ENCODE measurements around the gene PRKCB.
"Not testable (repeated sequence)": the region's sequence is repeated elsewhere in the genome, so short reads cannot be mapped to it uniquely, and the experiment has no call there.

The PRKCB gene

DNA sequence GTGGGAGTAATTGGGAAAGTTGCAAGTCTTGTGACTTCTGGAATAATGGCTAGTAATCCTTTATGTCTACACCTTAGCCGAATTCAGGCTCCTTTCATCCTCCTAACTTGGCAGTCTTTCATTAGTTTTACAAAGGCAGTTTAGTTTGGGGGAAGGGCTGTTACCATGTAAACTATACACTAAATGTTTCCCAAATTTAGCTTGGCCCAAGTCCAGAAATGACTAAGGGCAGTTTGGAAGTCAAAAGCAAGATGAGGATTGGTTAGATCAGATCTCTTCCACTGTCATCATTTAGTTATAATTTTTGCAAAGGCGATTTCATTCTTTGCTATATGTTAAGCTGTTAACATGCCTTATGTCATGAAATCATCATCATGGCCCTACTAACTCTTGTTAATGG, 304.9 kb downstream of the PRKCB start:
- DNase-seq, result no peak

DNA sequence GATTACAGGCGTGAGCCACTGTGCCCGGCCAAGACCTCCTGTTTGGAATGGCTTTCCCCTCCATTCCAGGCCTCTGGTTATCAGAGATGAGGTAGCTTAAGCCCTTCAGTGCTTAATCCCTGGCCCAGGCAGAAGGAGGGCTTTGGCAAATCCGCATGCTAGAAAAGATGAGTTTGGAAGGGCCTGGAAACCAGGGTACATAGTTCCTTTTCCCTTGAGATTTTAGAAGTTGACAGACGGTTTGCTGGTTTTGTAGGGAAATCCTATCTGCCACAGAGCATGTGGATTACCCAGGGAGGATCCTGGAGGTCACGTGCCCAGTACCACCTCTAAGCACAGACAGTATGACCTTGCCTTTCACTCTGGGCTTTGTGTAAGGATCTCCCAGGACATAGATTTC, 305.7 kb downstream of the PRKCB start:
- no peak for DNase-seq

DNA sequence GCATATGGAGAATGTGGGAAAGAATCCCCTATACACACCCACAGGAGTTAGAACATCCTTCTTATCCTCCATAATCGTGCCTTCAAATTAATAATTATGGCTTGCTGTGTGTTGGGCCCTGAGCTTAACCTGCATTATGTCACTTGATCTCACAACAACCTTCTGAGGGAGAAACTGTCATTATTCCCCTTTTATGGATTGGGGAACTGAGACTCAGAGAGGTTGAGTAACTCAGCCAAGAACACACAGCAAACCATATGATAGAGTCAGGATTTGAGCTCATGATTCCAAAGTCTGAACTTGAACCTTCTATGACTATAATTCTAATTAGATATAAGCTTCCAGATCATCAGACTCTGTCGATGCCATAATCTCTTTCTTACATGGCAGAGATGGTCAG, 306.1 kb downstream of the PRKCB start:
- no peak for DNase-seq

DNA sequence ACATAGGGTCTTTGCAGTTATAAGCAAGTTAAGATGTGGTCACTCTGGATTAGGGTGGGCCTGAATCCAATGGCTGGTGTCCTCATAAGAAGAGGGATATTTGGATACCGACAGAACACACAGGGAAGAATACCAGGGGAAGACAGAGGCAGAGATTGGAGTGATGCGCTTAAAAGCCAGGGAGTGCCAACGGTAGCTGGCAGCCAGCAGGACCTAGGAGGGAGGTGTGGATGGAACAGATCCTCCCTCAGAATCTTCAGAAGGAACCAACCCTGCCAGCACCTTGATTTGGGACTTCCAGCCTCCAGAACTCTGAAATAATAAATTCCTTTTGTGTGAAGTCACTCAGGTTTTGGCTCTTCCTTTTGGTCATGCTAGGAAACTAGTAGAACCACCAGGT, 310.1 kb downstream of the PRKCB start:
- DNase-seq, result no peak

DNA sequence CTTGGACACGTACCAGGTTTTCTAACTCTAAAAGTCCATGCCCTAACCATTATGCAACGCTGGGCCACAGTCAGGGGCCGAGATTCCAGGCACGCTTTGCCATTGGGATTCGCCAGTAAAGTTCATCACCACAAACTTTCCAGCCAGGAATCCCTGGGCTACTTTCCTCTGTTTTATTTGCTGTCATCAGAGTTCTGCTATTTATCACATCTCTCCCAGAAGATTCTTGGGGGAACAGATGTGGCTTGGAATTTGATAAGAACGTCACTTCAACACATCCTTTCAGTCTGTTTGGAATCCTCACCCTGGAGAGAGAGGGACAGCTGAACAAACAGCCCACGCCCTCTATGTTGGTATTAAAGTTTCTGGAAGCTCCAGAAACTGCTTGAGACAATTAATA, 310.7 kb downstream of the PRKCB start:
- no peak for DNase-seq

DNA sequence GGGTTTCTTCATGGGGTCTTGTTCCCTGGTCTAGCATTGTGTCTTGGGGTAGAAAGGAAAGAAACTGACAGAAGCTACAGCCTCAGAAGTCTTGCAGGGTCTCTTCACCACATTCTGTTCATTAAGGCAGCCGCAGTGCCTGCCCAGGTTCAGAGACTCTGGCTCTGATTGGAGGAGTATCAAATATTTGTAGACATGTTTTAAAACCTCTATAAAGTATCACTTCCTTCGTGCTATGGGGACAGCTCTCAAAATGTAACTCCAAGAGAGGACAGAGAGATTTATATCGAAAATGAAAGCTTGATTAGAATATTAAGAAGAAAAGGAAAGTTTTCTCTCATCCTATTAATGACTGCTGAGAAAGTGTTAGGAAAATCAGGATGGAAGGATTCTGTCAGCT, 313.3 kb downstream of the PRKCB start:
- no peak for DNase-seq

DNA sequence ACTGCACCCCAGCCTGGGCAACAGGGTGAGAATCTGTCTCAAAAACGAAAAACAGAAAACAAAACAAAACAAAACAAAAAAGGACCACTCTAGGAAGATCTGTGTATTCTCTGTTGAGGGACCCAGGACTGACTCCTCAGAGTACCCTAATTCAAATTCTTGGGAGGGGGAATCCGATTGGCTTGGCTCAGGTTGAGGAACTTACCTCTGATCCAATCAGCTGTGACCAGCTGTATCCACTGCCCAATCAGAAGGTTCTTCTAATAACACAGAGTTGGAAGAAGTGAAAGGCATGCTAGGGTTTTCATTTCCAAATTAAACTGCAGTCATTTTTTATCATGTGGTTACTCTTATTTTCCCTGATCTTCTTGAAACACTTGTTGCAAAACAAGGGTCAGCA, 314.5 kb downstream of the PRKCB start:
- DNase-seq, result no peak

DNA sequence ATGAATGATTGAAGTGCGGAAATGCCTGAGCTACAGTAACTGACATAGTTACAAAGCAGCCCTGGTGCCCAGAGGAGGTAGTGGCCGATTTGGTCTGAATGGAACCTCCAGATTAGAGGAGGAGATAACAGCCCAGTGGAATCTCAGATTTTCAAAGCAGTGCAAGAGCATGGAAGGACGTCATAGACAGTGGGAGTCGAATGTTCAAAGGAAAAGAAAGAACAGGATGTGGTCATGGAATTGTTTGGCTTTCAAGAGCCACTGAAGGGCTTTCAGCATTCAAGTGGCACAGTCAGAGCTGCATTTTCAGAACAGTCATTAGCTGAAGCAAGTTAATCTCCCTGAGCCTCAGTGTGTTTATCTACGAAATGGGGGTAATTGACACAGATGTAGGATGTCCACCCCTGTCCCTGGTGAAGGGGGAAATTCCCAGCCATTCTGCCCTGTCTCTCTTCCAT, 315.7 kb downstream of the PRKCB start:
- DNase-seq, result no peak

DNA sequence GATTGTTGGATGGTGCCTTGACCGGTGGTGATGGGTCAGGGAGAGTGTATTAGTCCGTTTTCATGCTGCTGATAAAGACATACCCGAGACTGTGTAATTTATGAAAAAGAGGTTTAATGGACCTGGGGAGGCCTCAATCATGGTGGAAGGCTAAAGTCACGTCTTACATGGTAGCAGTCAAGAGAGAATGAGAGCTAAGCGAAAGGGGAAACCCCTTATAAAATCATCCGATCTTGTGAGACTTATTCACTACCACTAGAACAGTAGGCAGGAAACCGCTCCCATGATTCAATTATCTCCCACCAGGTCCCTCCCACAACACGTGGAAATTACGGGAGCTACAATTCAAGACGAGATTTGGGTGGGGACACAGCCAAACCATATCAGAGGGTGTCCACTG, 316.3 kb downstream of the PRKCB start:
- DNase-seq, result not testable (repeated sequence)

DNA sequence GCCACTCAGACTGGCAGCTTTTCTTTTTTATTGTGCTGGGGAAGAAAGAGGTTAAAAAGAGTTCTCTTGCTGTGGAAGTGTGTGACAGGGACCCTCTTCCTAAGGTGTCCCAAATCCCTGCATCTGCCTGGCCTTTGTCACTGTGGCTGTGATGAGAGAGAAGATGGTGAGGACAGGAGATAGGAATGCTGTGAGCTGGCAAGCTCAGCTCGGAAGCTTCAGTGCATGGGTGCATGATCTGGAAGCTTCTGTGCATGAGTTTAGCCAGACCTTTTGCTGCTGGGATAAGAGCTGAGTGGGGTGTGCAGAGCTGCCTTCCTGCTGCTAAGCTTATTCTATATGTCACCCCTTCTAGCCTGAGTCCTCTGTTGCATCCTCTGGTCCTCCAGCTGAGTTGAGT, 317.0 kb downstream of the PRKCB start:
- no peak for DNase-seq

DNA sequence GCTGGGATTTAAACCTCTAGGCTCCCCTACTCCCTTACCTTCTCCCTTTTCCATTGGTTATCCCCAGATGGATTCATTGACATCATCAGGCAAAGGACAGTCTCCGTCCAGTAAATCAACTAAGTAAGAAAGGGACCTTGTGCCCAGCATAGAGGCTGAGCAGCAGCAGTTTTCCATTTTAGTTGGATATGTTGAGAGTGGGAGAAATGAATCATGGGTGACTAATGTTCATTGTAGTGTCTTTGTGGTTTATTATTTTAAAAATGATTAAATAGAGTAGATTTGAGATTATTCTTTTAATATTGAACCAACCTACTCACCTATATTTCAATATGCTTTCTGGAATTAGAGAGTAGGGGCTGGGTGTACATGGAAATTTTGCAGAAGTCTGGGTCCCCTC, 321.0 kb downstream of the PRKCB start:
- DNase-seq, result no peak

DNA sequence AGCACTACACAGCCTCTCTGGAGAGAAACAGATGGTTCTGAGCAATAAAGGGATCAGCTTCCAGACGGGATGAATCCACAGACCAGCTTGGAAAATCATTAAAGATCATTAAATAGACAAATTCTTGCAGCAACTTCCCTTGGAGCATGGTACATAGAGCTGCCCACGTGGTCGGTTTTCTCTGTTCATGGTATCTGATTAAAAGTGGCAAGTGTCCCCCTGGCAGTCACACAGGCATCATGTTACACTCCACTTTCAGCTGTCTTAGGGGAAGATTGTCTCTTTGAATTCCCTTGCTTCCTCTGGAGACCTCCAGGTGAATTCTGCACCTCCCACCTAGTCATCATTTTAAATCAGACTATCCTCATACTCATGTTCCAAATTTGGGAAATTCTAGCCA, 328.2 kb downstream of the PRKCB start:
- DNase-seq, result no peak

DNA sequence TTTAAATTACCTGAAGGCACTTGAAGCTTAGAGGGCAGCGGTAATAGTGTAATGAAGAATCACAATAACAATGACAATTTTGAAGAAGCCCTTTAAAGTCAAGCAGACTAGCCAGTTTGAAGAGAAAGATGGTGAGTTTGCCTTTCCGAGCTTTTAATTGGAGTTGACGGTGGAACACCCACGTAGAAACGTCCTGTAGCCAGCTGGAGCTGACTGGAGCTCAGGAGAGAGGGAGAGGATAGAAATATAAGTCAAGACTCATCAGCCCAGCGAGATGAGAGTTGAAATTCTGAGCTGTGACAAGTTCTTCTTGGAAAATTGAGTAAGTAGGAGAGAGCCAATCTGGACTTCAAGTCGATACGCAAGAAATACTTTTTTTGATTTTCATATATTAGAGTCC, 328.6 kb downstream of the PRKCB start:
- no peak for DNase-seq

DNA sequence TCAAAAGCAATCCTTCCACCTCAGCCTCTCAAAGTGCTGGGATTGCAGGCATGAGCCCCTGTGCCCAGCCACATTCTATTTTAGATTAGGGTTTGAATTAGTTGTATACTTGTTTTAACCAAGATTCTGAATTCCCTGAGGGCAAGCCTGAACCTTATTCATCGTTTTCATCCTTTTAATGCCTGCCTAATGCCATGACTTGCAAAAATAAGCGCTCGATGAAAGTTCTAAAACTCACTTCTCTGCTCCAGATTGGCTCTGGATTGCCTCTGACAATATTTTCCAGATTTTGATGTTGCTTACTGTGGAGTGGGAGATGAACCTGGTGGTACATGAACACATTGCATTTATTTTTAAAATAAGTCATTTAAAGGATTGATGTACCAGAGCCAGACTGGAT, 329.5 kb downstream of the PRKCB start:
- no peak for DNase-seq

DNA sequence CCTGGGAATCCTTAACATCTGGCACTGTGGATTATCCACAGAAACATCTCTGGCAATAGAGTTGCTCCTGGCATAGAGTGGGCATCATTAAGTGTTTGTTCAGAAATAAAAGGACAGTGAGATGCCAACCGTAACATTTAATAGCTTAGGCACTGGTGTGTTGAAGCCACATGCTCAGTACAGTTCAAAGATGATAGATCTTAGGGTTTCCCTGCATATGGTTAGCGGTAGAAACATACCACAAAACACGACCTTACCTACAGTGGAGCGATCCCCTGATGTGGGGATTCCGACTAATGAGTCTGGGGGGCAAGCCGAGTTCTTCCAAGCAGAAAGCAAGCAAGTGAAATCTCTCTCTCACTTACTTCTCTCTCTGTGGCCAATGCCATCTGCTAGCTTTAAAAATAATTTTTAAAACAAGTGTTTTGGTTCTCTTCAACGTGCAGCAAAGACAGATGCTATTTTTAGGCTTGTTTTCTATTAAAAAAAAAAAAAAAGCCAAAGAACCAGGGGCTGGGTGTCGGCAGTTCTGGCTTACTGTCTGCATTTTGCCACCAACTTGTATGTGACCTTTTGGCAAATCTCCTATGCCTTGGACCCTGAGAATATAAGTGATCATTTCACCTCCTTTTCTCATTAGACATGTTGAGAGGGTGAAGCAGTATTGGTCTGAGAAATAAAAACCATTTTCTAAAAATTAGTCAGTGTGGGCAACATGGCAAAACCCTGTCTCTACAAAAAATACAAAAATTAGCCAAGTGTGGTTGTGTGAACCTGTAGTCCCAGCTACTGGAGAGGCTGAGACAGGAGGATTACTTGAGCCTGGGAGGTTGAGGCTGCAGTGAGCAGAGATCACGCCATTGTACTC, 331.1 kb downstream of the PRKCB start:
- DNase-seq, result no peak

DNA sequence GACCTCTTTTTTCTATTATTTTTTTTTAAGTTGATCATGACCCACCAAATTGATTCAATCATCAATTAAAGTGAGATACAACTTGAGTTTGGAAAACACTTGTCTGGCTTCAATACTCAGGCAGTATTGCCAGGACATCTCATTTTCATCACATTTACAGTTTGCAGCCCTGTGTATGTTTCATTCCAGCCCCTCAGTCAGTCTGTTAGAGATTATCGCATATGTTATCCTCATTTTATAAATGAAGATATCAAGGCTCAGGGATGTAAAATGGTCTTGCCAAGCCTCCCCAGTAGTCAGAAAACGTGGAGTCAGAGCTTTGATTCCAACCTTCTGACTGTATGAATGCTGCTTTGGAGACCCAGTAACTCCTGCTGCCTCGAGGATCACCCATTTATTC, 333.1 kb downstream of the PRKCB start:
- DNase-seq, result no peak

DNA sequence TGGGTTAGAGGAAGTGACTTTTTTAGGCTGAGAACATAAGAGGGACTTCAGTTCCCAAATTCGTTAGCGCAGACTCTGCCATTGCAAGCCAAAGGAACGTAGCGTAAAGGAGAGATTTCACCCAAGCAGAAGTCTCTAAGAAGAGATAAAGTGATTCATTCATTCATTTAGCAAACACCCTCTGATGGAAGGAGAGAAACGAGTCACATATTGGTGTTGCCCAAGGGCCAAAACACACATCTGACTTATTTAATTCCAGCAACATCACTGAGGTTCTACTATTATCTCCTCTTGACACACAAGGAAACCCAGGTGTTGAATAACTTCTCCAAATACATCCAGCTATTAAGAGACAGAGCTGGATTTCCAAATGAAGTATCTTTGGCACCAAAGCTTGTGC, 334.6 kb downstream of the PRKCB start:
- DNase-seq, result no peak

DNA sequence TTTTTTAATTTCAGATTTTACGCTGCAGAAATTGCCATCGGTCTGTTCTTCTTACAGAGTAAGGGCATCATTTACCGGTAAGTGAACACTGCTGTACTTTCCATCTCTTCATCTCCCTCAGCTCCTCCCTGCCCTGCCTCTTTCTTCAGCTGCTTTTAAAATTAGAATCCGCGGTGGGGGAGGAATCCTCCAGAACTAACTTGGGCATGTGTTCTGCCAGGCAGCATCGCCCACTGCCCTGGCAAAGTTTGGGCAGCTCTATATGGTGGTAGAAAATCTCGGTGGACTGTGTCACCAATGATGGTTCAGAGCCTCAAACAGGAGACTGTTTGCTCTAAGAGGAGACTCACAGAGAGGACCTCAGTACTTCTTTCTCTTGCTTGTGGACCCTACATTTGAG, 338.7 kb downstream of the PRKCB start:
- no peak for DNase-seq

DNA sequence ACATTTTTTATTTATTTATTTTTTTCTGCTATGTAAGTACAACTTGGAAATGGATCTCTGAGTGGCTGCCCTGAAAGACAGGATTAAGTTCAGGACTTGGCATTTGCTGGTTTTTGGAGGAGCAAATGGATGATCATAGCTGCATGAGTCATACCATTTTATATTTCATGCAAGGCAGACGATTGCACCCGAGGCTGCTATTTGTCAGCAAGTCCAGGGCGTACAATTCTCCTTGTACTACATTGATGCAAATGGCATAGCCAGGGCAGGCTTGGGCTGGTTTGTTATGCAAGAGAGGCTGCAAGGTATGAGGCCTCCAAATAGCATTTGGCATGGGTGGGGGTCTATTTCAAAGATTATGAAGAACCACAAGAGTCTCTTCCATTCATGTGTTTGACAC, 339.2 kb downstream of the PRKCB start:
- no peak for DNase-seq

DNA sequence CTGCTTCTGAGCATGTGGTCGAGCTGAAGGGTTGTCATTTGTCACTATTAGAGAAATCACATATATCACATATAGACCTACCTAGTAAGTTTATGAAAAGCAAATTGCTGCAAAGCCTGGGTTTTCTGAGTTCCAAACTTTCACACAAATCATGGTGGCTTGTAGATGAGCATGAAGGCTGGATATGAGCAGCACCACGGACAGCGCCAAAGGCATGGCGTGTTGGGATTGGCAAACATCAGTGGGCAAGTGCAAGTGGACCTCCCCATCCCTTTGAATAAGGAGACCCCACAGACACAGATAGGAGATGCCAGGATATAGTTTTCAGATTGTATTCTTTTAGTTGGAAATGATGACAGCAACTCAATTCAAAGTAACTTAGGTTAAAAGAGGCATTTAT, 342.7 kb downstream of the PRKCB start:
- DNase-seq, result no peak

DNA sequence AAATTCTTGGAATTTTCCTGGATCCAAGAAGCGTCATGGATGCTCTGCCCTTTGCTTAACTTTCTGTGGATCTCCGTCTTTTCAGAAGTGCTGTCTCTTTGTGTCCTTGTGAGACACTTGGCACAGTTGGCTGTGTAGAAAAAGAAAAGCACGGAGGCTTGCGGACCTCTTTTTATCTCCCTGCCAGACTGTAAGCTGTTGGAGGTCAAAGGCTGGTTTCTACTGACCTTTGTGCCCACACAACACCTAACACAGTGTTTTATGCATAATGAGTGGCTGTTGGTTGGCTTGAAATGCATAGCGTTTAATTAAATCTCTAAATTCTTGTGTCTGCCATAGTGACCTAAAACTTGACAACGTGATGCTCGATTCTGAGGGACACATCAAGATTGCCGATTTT, 344.7 kb downstream of the PRKCB start:
- no peak for DNase-seq

DNA sequence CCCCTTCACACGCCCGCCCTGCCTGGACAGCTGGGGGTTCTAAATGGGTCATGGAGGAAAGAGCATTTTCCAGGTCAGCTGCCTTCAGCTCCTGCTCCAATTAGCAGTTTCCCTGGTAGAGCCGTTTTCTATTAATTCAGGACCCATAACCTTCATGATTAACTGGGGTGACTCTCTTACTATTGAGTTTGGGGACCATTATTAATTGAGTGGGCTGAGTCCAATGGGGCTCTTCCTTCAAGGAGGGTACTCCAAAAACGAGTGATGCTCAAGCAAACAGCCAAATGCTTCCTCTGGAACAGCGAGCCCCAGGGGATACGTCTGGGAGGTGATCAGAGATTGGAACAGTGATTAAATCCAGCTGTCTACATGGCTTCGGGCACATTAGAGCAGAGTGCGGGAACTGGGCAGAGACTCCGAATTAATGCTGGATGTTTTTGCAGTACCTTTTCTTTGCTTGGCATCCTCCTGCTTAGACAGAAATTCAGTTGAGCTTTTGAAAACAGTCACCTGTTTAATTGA, 352.3 kb downstream of the PRKCB start:
- DNase-seq, result no peak

DNA sequence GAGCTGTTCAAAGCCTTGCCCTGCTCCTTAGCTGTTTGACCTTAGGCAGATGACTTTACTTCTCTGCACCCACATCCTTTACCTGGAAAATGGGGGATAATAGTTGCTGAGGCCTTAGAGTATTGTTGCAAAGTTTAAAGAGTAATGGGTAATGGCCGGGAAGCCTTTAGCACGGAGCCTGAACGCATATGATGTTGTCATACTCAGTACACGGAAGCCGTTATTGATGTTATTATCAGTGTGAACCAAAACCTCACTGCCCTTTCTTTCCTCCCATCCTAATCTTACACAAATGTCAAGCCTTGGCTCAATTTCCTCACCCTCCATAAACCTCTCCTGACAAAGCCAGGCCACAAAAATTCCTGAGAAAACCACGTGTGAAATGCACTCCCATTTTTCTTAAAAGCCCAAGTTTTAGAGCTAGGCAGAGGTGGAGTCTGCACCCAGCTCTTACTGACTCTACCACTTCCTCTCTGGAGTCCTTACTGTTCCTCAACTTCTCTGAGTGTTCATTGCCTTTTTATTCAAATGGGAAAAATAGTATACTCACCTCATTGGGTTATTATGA, 353.1 kb downstream of the PRKCB start:
- no peak for DNase-seq

DNA sequence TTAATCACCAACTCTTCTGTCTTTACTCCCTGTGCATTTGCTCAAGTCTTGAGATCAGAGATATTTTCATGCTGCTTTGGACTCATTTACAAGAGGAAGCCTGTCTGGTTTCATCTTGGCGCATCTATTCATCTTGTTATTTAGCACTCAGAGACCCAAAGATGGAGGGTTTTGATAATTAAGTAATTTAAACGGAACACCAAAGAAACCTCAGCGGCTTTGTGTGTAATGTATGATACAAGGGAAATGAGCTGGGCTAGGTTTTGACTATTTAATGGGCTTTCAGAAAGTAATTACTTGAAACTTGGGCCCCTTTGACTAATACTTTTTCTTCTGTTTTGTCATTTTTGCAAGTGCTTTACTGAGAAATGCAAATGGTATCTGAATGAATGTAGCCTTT, 354.2 kb downstream of the PRKCB start:
- no peak for DNase-seq
